Measurements from ENCODE around the gene ZSCAN22. TPM values are rescaled to one million over a fixed set of nuclear protein-coding genes. Genes with fewer than 3 reads are reported as not detected.

The ZSCAN22 gene
- total RNA-seq, 2 donors from 2014 or later = 2.7 to 4.1 TPM

DNA sequence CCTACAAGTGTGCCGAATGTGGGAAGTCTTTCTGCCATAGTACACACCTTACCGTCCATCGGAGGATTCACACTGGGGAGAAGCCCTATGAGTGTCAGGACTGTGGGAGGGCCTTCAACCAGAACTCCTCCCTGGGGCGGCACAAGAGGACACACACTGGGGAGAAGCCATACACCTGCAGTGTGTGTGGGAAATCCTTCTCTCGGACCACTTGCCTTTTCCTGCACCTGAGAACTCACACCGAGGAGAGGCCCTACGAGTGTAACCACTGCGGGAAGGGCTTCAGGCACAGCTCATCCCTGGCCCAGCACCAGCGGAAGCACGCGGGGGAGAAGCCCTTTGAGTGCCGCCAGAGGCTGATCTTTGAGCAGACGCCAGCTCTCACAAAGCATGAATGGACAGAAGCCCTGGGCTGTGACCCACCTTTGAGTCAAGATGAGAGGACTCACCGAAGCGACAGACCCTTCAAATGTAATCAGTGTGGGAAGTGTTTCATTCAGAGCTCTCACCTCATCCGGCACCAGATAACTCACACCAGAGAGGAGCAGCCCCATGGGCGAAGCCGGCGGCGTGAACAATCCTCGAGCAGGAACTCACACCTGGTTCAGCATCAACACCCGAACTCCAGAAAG lies 31.9 kb upstream of the ZSCAN22 start:
- TF ChIP-seq POLR2AphosphoS5 (IDR thresholded peaks at IDR 0.05) (no peak), POLR2A (IDR thresholded peaks at IDR 0.05) (no peak)
- TF ChIP-seq, protein P1, sequence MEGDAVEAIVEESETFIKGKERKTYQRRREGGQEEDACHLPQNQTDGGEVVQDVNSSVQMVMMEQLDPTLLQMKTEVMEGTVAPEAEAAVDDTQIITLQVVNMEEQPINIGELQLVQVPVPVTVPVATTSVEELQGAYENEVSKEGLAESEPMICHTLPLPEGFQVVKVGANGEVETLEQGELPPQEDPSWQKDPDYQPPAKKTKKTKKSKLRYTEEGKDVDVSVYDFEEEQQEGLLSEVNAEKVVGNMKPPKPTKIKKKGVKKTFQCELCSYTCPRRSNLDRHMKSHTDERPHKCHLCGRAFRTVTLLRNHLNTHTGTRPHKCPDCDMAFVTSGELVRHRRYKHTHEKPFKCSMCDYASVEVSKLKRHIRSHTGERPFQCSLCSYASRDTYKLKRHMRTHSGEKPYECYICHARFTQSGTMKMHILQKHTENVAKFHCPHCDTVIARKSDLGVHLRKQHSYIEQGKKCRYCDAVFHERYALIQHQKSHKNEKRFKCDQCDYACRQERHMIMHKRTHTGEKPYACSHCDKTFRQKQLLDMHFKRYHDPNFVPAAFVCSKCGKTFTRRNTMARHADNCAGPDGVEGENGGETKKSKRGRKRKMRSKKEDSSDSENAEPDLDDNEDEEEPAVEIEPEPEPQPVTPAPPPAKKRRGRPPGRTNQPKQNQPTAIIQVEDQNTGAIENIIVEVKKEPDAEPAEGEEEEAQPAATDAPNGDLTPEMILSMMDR (IDR thresholded peaks at IDR 0.05) = no peak
- no peaks in the 10 kb centered on the region for H3K4me1 ChIP-seq (replicated peaks)
- no peak for DNase-seq (ENCODE audit: low spot score)
- H3K4me3 ChIP-seq = no peak overlapping the region
- H3K27me3 ChIP-seq (replicated peaks; ENCODE audit: insufficient read depth) = no peaks in the 10 kb centered on the region
- peaks cover 18 to 19% of the 10 kb centered on the region in 2 donors for H3K36me3 ChIP-seq
- WGBS = 99% methylated on average over 22 of the region's 22 CpGs
- H3K27ac ChIP-seq = no peak overlapping the region
- intact Hi-C loops (cut with DNase I) = no loop called here
- H3K9me3 ChIP-seq = no peaks in the 10 kb centered on the region

DNA sequence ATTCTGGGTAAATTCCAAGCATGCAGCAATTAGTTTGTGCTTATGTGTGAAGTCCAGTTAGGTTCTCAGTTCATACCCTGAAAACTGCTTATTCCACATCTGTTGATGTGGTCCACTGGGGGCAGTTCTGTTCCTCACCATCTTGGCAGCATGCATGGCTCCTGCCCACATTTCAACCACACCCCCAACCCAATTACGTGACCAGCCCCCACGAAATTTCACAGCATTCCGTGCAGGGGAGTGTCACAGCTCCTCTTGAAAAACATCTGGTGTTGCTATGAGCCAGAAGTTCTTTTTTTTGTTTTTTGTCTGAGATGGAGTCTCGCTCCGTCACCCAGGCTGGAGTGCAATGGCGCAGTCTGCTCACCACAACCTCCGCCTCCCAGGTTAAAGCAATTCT lies 30.7 kb upstream of the ZSCAN22 start:
- H3K27ac ChIP-seq = no peak overlapping the region
- TF ChIP-seq, protein P1 (IDR thresholded peaks at IDR 0.05) = no peak
- TF ChIP-seq POLR2A (IDR thresholded peaks at IDR 0.05) (no peak), POLR2AphosphoS5 (IDR thresholded peaks at IDR 0.05) (no peak)
- no peak for DNase-seq (ENCODE audit: low spot score)
- WGBS = 90% methylated on average over 7 of the region's 7 CpGs
- intact Hi-C loops (cut with DNase I) = no loop called here
- H3K27me3 ChIP-seq (replicated peaks; ENCODE audit: insufficient read depth) = no peaks in the 10 kb centered on the region
- no peaks in the 10 kb centered on the region for H3K9me3 ChIP-seq
- H3K4me1 ChIP-seq (replicated peaks) = no peaks in the 10 kb centered on the region
- peaks cover 14 to 18% of the 10 kb centered on the region in 2 donors for H3K36me3 ChIP-seq
- H3K4me3 ChIP-seq = no peak overlapping the region

DNA sequence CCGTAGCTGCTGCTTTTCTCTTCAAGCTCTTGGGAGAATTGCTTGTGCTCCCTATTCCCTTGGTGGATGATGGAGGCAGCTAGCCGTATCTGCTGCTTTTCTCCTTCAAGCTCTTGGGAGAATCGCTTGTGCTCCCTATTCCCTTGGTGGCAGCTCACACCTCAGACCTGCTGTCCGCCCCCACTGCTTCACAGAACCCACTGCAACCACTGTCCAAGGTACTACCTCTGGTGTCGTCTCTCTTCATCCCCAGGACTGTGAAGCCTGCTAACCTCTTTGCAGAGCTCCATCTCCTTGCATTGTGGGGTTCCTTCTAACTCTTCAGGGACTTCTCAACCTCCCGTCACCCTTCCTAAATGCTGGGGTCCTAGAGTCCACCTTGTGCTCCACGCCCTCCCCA lies 26.2 kb upstream of the ZSCAN22 start:
- Histone ChIP-seq H3K4me3 (no peak overlapping the region), H3K4me1 (replicated peaks) (no peaks in the 10 kb centered on the region), H3K27ac (no peak overlapping the region), H3K9me3 (no peaks in the 10 kb centered on the region), H3K27me3 (replicated peaks; ENCODE audit: insufficient read depth) (no peaks in the 10 kb centered on the region), H3K36me3 (no peaks in the 10 kb centered on the region)
- no peak for TF ChIP-seq POLR2AphosphoS5 (IDR thresholded peaks at IDR 0.05)
- no peak for TF ChIP-seq POLR2A (IDR thresholded peaks at IDR 0.05)
- TF ChIP-seq, protein P1 (IDR thresholded peaks at IDR 0.05) = no peak
- intact Hi-C loops (cut with DNase I) = no loop called here
- DNase-seq (ENCODE audit: low spot score) = no peak
- 93% methylated on average over 7 of the region's 7 CpGs for WGBS

DNA sequence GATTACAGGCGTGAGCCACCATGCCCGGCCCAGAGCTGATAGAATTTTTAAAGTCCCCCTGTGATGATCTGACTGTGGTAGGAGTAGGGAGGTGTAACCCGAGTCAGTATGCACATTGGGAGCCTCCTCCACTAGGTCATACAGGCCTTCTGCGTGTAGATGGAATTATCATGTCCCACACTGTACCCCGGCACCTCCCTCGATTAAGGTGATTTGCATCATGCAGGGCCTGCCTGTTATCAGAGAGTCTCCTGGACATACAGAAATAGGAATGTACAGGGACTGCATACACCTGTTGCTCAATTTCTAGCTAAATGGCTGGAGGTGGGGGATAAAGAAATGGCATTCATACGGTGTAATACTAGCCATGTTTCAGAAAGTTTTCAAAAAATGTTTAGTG lies 22.5 kb upstream of the ZSCAN22 start:
- no peaks in the 10 kb centered on the region for H3K9me3 ChIP-seq
- DNase-seq (ENCODE audit: low spot score) = no peak
- H3K4me3 ChIP-seq = no peak overlapping the region
- intact Hi-C loops (cut with DNase I) = no loop called here
- H3K27ac ChIP-seq = peak overlapping the region in 1 of 2 donors; percentile 83
- no peaks in the 10 kb centered on the region for H3K27me3 ChIP-seq (replicated peaks; ENCODE audit: insufficient read depth)
- WGBS = 79% methylated on average over 7 of the region's 7 CpGs
- no peaks in the 10 kb centered on the region for H3K36me3 ChIP-seq
- TF ChIP-seq, protein P1 (IDR thresholded peaks at IDR 0.05) = no peak
- TF ChIP-seq POLR2A (IDR thresholded peaks at IDR 0.05) (no peak), POLR2AphosphoS5 (IDR thresholded peaks at IDR 0.05) (no peak)
- H3K4me1 ChIP-seq (replicated peaks) = no peaks in the 10 kb centered on the region

DNA sequence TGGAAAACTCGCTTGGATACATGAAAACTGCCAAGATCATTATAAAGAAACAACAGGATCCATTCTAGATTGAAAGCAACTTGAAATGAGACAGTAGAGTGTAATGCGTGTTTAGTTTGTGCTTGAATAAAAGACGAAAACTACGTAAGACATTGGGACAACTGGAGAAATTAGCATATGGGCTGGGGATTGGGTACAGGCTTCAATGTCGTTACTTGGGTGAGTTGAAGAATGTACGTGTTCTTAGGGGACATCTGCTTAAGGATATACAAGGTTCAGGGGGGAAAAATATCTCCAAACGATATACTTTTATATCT lies 22.1 kb upstream of the ZSCAN22 start:
- no peaks in the 10 kb centered on the region for H3K9me3 ChIP-seq
- intact Hi-C loops (cut with DNase I) = no loop called here
- no peaks in the 10 kb centered on the region for H3K4me1 ChIP-seq (replicated peaks)
- TF ChIP-seq, protein P1 (IDR thresholded peaks at IDR 0.05) = no peak
- TF ChIP-seq POLR2A (IDR thresholded peaks at IDR 0.05) (no peak), POLR2AphosphoS5 (IDR thresholded peaks at IDR 0.05) (no peak)
- H3K27ac ChIP-seq = peak overlapping the region; percentile 82 to 83
- WGBS = 10% methylated on average over 7 of the region's 7 CpGs
- no peaks in the 10 kb centered on the region for H3K36me3 ChIP-seq
- no peak for DNase-seq (ENCODE audit: low spot score)
- H3K4me3 ChIP-seq = peak overlapping the region; percentile 78 to 90
- no peaks in the 10 kb centered on the region for H3K27me3 ChIP-seq (replicated peaks; ENCODE audit: insufficient read depth)
